Measurements from ENCODE around the gene SBK3.

GRCh38 chr19:55519451-55520311, 25.7 kb downstream of the SBK3 start:
- TF ChIP-seq POLR2AphosphoS5 (IDR thresholded peaks at IDR 0.05; ENCODE audit: borderline replicate concordance, low read depth, low read length) = no peak
- TF ChIP-seq EZH2 (IDR thresholded peaks at IDR 0.05) = no peak

Measured in SK-N-MC (cell line).